HUES6 (cell line): ENCODE results near the gene KDM4F.
"Not testable (repeated sequence)": the region's sequence is repeated elsewhere in the genome, so short reads cannot be mapped to it uniquely, and the experiment has no call there.

Source experiments
- H3K27ac ChIP-seq: 2 replicates; pipeline ENCODE4 v1.7.0; 2013; ENCODE audit warnings: low read depth, mild to moderate bottlenecking, low read length, inconsistent platforms
- H3K27me3 ChIP-seq: 2 replicates; pipeline ENCODE4 v1.6.1; 2013; ENCODE audit warnings: low read length; ENCODE audit not compliant: control insufficient read depth, insufficient read depth
- H3K36me3 ChIP-seq: 2 replicates; pipeline ENCODE4 v1.6.1; 2013; ENCODE audit warnings: low read length; ENCODE audit not compliant: control insufficient read depth, insufficient read depth
- H3K4me1 ChIP-seq: 2 replicates; pipeline ENCODE4 v1.6.1; 2013; ENCODE audit warnings: low read length; ENCODE audit not compliant: control insufficient read depth, insufficient read depth
- H3K4me3 ChIP-seq: 2 replicates; pipeline ENCODE4 v1.5.1; 2013; ENCODE audit warnings: low read depth, low read length
- H3K9ac ChIP-seq: one replicate; pipeline ENCODE4 v1.6.1; 2013; ENCODE audit warnings: mild to moderate bottlenecking, low read length
- H3K9me3 ChIP-seq: 2 replicates; pipeline ENCODE4 v1.6.1; 2013; ENCODE audit warnings: low read depth, low read length; ENCODE audit not compliant: control insufficient read depth, insufficient read depth

KDM4F gene

GRCh38 chr11:95049122-95049521 is at the start of gene KDM4F:
Gene KDM4F (plus strand): TSS chr11:95049422.
- peaks cover 20% of the 10 kb centered on the region; the same call in 1 of the 2 replicates for H3K27me3 ChIP-seq
- not testable (repeated sequence) for H3K4me1 ChIP-seq, H3K9ac ChIP-seq, H3K27ac ChIP-seq, H3K4me3 ChIP-seq, H3K36me3 ChIP-seq, H3K9me3 ChIP-seq

- H3K4me1 ChIP-seq, result no peaks in the 10 kb centered on the region
- H3K27ac ChIP-seq, result no peak overlapping the region
- H3K9ac ChIP-seq, result no peak overlapping the region
- no peak overlapping the region for H3K4me3 ChIP-seq
- H3K27me3 ChIP-seq, result no peaks in the 10 kb centered on the region
- no peaks in the 10 kb centered on the region for H3K9me3 ChIP-seq
- H3K36me3 ChIP-seq, result no peaks in the 10 kb centered on the region
These were observed 45.5 kb upstream of the KDM4F start for GRCh38 chr11:95003716-95004115.

DNA sequence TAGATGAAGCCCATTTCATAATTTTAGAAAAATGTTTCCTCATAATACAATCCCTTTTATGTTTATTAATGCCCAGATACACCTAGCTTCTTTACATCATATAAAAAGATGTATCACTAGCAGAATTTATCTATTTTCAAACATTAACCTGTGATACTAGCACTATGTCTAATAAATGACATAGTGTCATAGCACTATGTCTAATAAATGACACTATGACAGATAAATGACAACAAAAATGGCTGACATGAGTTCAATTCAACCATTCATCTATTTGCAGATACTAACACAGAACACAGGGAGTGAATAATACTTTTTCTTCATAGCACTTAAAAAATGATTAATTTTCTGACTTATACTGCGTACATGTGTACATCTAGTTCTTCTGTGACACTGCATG is 43.6 kb upstream of the KDM4F start:
- Histone ChIP-seq H3K9me3 (no peaks in the 10 kb centered on the region), H3K9ac (no peak overlapping the region), H3K4me3 (no peak overlapping the region), H3K4me1 (no peaks in the 10 kb centered on the region), H3K27ac (no peak overlapping the region), H3K36me3 (no peaks in the 10 kb centered on the region), H3K27me3 (no peaks in the 10 kb centered on the region)

DNA sequence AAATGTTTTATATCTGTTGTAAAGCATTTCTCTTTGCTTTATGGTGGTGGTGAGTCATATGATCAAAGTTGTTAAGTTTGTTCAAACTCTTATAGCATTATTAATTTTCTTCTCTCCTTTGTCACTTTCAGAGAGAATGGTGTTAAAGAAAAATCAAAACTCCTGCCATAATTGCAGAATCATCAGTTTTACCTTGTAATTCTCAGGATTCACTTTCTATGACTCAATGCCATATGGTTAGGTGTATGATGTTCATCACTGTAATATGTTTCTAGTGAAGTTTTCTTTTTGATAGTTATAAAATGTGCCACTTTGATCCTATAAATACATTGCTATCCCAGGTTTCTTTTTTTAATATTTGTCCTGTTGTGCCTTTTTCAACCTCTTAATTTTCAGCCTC is 37.8 kb upstream of the KDM4F start:
- no peaks in the 10 kb centered on the region for H3K4me1 ChIP-seq
- no peaks in the 10 kb centered on the region for H3K27me3 ChIP-seq
- H3K36me3 ChIP-seq, result no peaks in the 10 kb centered on the region
- no peaks in the 10 kb centered on the region for H3K9me3 ChIP-seq
- no peak overlapping the region for H3K9ac ChIP-seq
- H3K27ac ChIP-seq, result no peak overlapping the region
- H3K4me3 ChIP-seq, result no peak overlapping the region

- no peaks in the 10 kb centered on the region for H3K4me1 ChIP-seq
- H3K27ac ChIP-seq, result no peak overlapping the region
- no peak overlapping the region for H3K9ac ChIP-seq
- H3K4me3 ChIP-seq, result no peak overlapping the region
- H3K27me3 ChIP-seq, result no peaks in the 10 kb centered on the region
- no peaks in the 10 kb centered on the region for H3K9me3 ChIP-seq
- H3K36me3 ChIP-seq, result no peaks in the 10 kb centered on the region
These were observed 34.9 kb upstream of the KDM4F start for GRCh38 chr11:95014184-95014821.

- Histone ChIP-seq H3K9ac (no peak overlapping the region), H3K9me3 (no peaks in the 10 kb centered on the region), H3K36me3 (no peaks in the 10 kb centered on the region), H3K4me3 (no peak overlapping the region), H3K27ac (no peak overlapping the region), H3K4me1 (no peaks in the 10 kb centered on the region), H3K27me3 (no peaks in the 10 kb centered on the region)
These were observed 33.1 kb upstream of the KDM4F start for GRCh38 chr11:95016139-95016538.

DNA sequence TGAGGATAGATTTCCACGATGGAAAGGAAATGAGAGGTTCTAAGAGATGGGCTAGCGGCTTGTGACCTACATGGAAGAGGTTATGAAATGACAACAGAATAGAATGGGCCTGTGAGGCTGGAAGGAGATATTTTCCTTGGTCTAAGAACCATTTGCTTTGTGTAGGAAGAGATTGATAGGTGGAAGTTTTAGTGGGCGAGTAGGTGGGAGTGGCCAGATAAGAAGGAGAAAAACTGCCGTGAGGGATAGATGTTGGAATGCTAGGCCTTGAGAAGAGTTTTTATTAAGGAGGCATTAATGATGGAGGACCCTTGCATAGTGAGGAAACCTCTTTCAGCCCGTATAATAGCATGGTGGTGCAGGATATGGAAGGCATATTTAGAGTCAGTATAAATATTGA is 27.8 kb upstream of the KDM4F start:
- not testable (repeated sequence) for H3K27ac ChIP-seq, H3K4me1 ChIP-seq, H3K9ac ChIP-seq, H3K27me3 ChIP-seq, H3K4me3 ChIP-seq, H3K9me3 ChIP-seq, H3K36me3 ChIP-seq

GRCh38 chr11:95024958-95025357 is 24.3 kb upstream of the KDM4F start, which contains the start of gene KDM4E:
Gene KDM4E (plus strand): TSS chr11:95025258. CDS start chr11:95025558, 300 bp downstream.
- Histone ChIP-seq H3K4me3 (no peak within 1 kb of the TSS), H3K4me1 (no peaks in the 10 kb centered on the region), H3K9ac (no peak within 1 kb of the TSS), H3K9me3 (no peaks in the 10 kb centered on the region; the same call in 1 of the 2 replicates), H3K27me3 (no peaks in the 10 kb centered on the region), H3K27ac (no peak within 1 kb of the TSS), H3K36me3 (no peaks in the 10 kb centered on the region)

- not testable (repeated sequence) for H3K36me3 ChIP-seq, H3K27me3 ChIP-seq, H3K9ac ChIP-seq, H3K27ac ChIP-seq, H3K4me1 ChIP-seq, H3K9me3 ChIP-seq, H3K4me3 ChIP-seq
These were observed 23.6 kb upstream of the KDM4F start for GRCh38 chr11:95025594-95025993.

DNA sequence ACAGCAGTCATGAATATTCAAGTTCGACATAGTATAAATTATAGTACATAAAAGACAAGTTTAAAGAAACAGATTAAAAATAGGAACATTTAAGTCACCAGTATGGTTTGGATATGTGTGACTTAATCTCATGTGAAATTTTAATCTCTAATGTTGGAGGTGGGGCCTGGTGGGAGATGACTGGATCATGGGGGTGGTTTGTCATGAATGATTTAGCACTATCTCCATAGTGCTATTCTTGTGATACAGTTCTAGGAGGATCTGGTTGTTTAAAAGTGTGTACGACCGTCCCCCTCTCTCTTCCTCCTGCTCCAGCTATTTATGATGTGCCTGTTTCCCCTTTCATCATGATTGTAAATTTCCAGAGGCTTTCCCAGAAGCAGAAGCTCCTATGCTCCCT is 20.9 kb upstream of the KDM4F start:
- Histone ChIP-seq H3K27me3 (no peaks in the 10 kb centered on the region), H3K4me1 (no peaks in the 10 kb centered on the region), H3K9me3 (no peaks in the 10 kb centered on the region; the same call in 1 of the 2 replicates), H3K36me3 (no peaks in the 10 kb centered on the region), H3K4me3 (no peak overlapping the region), H3K9ac (no peak overlapping the region), H3K27ac (no peak overlapping the region)

DNA sequence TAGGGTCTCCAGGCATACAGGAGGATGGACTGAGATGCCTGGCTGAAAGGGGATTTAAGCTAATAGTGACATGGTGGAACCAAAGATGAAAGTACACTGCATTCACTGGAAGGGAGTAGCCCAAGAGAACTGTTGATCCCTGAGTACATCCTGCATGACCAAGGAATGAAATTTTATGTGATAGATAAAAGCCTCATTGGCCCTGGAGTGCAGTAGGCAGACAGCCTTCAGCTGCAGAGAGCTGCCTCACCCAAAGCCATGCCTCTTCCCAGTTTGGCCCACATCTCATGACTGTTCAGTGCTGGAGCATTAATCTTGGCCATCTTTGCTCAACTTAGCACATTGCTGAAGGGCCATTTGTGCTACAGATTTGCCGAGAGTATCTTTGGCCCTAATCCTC is 16.2 kb upstream of the KDM4F start:
- H3K27ac ChIP-seq, result no peak overlapping the region
- no peak overlapping the region for H3K4me3 ChIP-seq
- no peaks in the 10 kb centered on the region for H3K4me1 ChIP-seq
- no peaks in the 10 kb centered on the region for H3K36me3 ChIP-seq
- H3K9ac ChIP-seq, result no peak overlapping the region
- no peaks in the 10 kb centered on the region for H3K9me3 ChIP-seq
- no peaks in the 10 kb centered on the region for H3K27me3 ChIP-seq

GRCh38 chr11:95035316-95035715 is 13.9 kb upstream of the KDM4F start:
- Histone ChIP-seq H3K36me3 (no peaks in the 10 kb centered on the region), H3K9ac (no peak overlapping the region), H3K4me1 (no peaks in the 10 kb centered on the region), H3K27me3 (no peaks in the 10 kb centered on the region), H3K4me3 (no peak overlapping the region), H3K9me3 (no peaks in the 10 kb centered on the region), H3K27ac (no peak overlapping the region)
